GM10266 (cell line): ENCODE results near the gene FAM32A.

Experiments
- DNase-seq: peaks from one replicate; pipeline ENCODE4 v3.0.0; 2012; ENCODE audit errors: extremely low spot score
- CTCF ChIP-seq: IDR thresholded peaks from 2 replicates; pipeline ENCODE4 v1.5.1; 2012; ENCODE audit warnings: mild to moderate bottlenecking, low read depth; ENCODE audit not compliant: control insufficient read depth, insufficient read depth; ENCODE audit errors: missing control alignments

Gene FAM32A

GRCh38 chr19:16197188-16197621 is 12.0 kb downstream of the FAM32A start:
- no peak for TF ChIP-seq CTCF
- DNase-seq, result no peak

GRCh38 chr19:16197622-16198369 is 12.6 kb downstream of the FAM32A start, which contains the start of gene AP1M1:
TSS of gene AP1M1 (plus strand) at chr19:16197911. CDS start at chr19:16198027, 116 bp downstream.
- TF ChIP-seq CTCF, result no peak
- peak; percentile 98 for DNase-seq

GRCh38 chr19:16198370-16198651 is 13.1 kb downstream of the FAM32A start:
- no peak for TF ChIP-seq CTCF
- DNase-seq, result no peak

- DNase-seq, result no peak
- TF ChIP-seq CTCF, result no peak
Observed at GRCh38 chr19:16199275-16199932, 14.2 kb downstream of the FAM32A start.

GRCh38 chr19:16200038-16201010 is 15.1 kb downstream of the FAM32A start:
- TF ChIP-seq CTCF, result no peak

GRCh38 chr19:16201011-16201391 is 15.8 kb downstream of the FAM32A start:
- no peak for DNase-seq
- no peak for TF ChIP-seq CTCF

More at GRCh38 chr19:16200038-16201010, 15.1 kb downstream of the FAM32A start:
- no peak for DNase-seq
